HL-60 (cell line): Measurements from ENCODE around the gene LRRTM4.

Source experiments
- GABPA ChIP-seq: IDR thresholded peaks from 2 replicates; pipeline ENCODE4 v1.6.1; 2012; ENCODE audit warnings: low read depth
- POLR2AphosphoS5 ChIP-seq: IDR thresholded peaks from 2 replicates; pipeline ENCODE4 v1.6.1; 2012; ENCODE audit warnings: low read depth
- TF ChIP-seq, protein P1 (sequence below): IDR thresholded peaks from one replicate; pipeline ENCODE4 v1.5.1; 2011; ENCODE audit warnings: low read length, control low read depth, inconsistent platforms; ENCODE audit not compliant: insufficient read depth
- TF ChIP-seq, protein P2 (sequence below): IDR thresholded peaks from 2 replicates; pipeline ENCODE4 v1.6.1; 2012; ENCODE audit warnings: low read depth; ENCODE audit not compliant: insufficient replicate concordance

DNA sequence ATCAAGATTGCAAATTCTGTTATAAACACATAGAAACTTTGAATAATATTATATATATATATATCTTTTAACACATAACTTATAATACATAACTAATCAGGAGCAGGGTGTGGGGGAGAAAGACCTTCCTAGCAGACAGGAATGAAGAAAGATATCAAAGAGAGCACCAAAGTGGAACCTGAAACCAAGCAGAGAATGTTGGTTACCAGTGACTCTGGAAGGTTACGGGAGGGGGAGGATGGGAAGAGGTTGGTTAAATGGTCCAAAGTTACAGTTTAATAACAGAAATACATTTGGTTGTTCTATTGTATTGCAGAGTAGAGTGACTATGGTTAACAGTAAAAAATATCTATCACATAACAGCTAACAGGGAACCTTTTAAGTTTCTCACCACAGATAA lies 366.7 kb downstream of the LRRTM4 start:
- TF ChIP-seq, protein P1, sequence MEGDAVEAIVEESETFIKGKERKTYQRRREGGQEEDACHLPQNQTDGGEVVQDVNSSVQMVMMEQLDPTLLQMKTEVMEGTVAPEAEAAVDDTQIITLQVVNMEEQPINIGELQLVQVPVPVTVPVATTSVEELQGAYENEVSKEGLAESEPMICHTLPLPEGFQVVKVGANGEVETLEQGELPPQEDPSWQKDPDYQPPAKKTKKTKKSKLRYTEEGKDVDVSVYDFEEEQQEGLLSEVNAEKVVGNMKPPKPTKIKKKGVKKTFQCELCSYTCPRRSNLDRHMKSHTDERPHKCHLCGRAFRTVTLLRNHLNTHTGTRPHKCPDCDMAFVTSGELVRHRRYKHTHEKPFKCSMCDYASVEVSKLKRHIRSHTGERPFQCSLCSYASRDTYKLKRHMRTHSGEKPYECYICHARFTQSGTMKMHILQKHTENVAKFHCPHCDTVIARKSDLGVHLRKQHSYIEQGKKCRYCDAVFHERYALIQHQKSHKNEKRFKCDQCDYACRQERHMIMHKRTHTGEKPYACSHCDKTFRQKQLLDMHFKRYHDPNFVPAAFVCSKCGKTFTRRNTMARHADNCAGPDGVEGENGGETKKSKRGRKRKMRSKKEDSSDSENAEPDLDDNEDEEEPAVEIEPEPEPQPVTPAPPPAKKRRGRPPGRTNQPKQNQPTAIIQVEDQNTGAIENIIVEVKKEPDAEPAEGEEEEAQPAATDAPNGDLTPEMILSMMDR = no peak
- TF ChIP-seq GABPA = no peak
- TF ChIP-seq POLR2AphosphoS5 = no peak
- TF ChIP-seq, protein P2, sequence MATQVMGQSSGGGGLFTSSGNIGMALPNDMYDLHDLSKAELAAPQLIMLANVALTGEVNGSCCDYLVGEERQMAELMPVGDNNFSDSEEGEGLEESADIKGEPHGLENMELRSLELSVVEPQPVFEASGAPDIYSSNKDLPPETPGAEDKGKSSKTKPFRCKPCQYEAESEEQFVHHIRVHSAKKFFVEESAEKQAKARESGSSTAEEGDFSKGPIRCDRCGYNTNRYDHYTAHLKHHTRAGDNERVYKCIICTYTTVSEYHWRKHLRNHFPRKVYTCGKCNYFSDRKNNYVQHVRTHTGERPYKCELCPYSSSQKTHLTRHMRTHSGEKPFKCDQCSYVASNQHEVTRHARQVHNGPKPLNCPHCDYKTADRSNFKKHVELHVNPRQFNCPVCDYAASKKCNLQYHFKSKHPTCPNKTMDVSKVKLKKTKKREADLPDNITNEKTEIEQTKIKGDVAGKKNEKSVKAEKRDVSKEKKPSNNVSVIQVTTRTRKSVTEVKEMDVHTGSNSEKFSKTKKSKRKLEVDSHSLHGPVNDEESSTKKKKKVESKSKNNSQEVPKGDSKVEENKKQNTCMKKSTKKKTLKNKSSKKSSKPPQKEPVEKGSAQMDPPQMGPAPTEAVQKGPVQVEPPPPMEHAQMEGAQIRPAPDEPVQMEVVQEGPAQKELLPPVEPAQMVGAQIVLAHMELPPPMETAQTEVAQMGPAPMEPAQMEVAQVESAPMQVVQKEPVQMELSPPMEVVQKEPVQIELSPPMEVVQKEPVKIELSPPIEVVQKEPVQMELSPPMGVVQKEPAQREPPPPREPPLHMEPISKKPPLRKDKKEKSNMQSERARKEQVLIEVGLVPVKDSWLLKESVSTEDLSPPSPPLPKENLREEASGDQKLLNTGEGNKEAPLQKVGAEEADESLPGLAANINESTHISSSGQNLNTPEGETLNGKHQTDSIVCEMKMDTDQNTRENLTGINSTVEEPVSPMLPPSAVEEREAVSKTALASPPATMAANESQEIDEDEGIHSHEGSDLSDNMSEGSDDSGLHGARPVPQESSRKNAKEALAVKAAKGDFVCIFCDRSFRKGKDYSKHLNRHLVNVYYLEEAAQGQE = no peak
